ENCODE results near the gene BAX.

Gene BAX

GRCh38 chr19:48988860-48989259 is 34.2 kb downstream of the BAX start:
- no peak for DNase-seq

GRCh38 chr19:48989701-48990291 is 35.1 kb downstream of the BAX start:
- no peak for DNase-seq

- no peak for DNase-seq
Observed at GRCh38 chr19:48990400-48990799, 35.7 kb downstream of the BAX start.

GRCh38 chr19:48991011-48991609 is 36.4 kb downstream of the BAX start:
- no peak for DNase-seq

GRCh38 chr19:48991873-48992580 is 37.4 kb downstream of the BAX start:
- DNase-seq: no peak

GRCh38 chr19:48992581-48993174 is 38.0 kb downstream of the BAX start:
- DNase-seq: peak; percentile 43

GRCh38 chr19:48993175-48994034 is 38.7 kb downstream of the BAX start, which contains the start of the genes GYS1 and RUVBL2:
Gene GYS1, minus strand, starts transcription at chr19:48993309. Its CDS starts 197 bp downstream, at chr19:48993112.
Gene RUVBL2, plus strand, starts transcription at chr19:48993887. Its CDS starts 25 bp downstream, at chr19:48993912.
- peak; percentile 99 for DNase-seq

GRCh38 chr19:48994035-48994386 is 39.3 kb downstream of the BAX start:
- no peak for DNase-seq

- DNase-seq: peak; percentile 81
Observed at GRCh38 chr19:48997972-48998371, 43.3 kb downstream of the BAX start.

- peak; percentile 79 for DNase-seq
Observed at GRCh38 chr19:48999481-49000325, 45.0 kb downstream of the BAX start.

GRCh38 chr19:49004133-49004532 is 49.5 kb downstream of the BAX start:
- no peak for DNase-seq

GRCh38 chr19:49004964-49005614 is 50.4 kb downstream of the BAX start:
- no peak for DNase-seq

- DNase-seq: no peak
Observed at GRCh38 chr19:49006905-49007304, 52.2 kb downstream of the BAX start.

- DNase-seq: no peak
Observed at GRCh38 chr19:49009828-49010227, 55.2 kb downstream of the BAX start.

- no peak for DNase-seq
Observed at GRCh38 chr19:49010453-49010852, 55.8 kb downstream of the BAX start.

GRCh38 chr19:49011194-49011593 is 56.5 kb downstream of the BAX start:
- DNase-seq: no peak

Measured in stimulated activated CD8-positive, alpha-beta memory T cell treated with anti-CD3 and anti-CD28 coated beads, Interleukin-4, amount 100 ng/mL, for 48 hours (primary cell).